Sigmoid colon (tissue), 7 donors: ENCODE measurements around the gene METTL26. TPM values are rescaled to one million over a fixed set of nuclear protein-coding genes. Genes with fewer than 3 reads are reported as not detected.

Experiments
- DNase-seq: peaks from one replicate; pipeline ENCODE4 v3.0.0-alpha.2; 2019
- H3K27ac ChIP-seq, 4 donors: fragments of 200-600 bp; sonication (generic); one replicate each; pipeline ENCODE4 v1.5.1; 2016 to 2019; ENCODE audit warnings: mild to moderate bottlenecking in 1 of 4
- H3K27me3 ChIP-seq, 3 donors: fragments of 200-600 bp; sonication (generic); one replicate each; pipeline ENCODE4 v1.5.1; 2019; ENCODE audit warnings: mild to moderate bottlenecking in 1 of 3
- H3K36me3 ChIP-seq, 4 donors: fragments of 200-600 bp; sonication (generic); one replicate each; pipeline ENCODE4 v1.5.1; 2016 to 2019
- H3K4me1 ChIP-seq, 4 donors: fragments of 200-600 bp; sonication (generic); one replicate each; pipeline ENCODE4 v1.5.1; 2017 to 2019
- H3K4me3 ChIP-seq, 4 donors: fragments of 200-600 bp; sonication (generic); one replicate each; pipeline ENCODE4 v1.5.1; 2017 to 2019; ENCODE audit warnings: mild to moderate bottlenecking in 2 of 4, moderate library complexity in 1 of 4
- H3K9me3 ChIP-seq, 4 donors: fragments of 200-600 bp in 3 of 4; sonication (generic) in 3 of 4; one replicate each; pipeline versions ENCODE4 v1.5.1 to v1.6.1; 2013 to 2019
- EP300 ChIP-seq, 4 donors: sonication (generic); formaldehyde crosslinking; IDR thresholded peaks; one replicate each; pipeline ENCODE4 v1.6.1; 2017; ENCODE audit warnings: antibody characterized with exemption in 4 of 4
- POLR2A ChIP-seq, 2 donors: fragments of 450-650 bp; IDR thresholded peaks; one replicate each; pipeline ENCODE4 v1.6.1; 2016; ENCODE audit warnings: antibody characterized with exemption in 2 of 2, mild to moderate bottlenecking in 2 of 2, moderate library complexity in 2 of 2
- POLR2AphosphoS5 ChIP-seq, 4 donors: sonication (generic); formaldehyde crosslinking; IDR thresholded peaks; one replicate each; pipeline ENCODE4 v1.6.1; 2017; ENCODE audit warnings: antibody characterized with exemption in 4 of 4
- WGBS, 2 donors: extraction: QIAGEN DNeasy Blood & Tissue Kit; methylation state at CpG; one replicate each; pipeline ENCODE4 v1.1.7; 2013; 5-methylcytosine and 5-hydroxymethylcytosine counted together
- intact Hi-C: fragments of 100-400 bp; cut with DNase I; formaldehyde crosslinking; loops from one replicate; pipeline ENCODE4 v1.15.1; 2023
- polyA plus RNA-seq, 3 donors: library from polyadenylated mRNA; stranded (reverse); fragments of 200-250 nt; gene quantifications; one replicate each; pipeline ENCODE4 v1.2.3, GENCODE V29; 2013
- total RNA-seq, 4 donors: library from RNA; depleted of rRNA; stranded (reverse); fragments of >200 nt; gene quantifications; one replicate each; pipeline ENCODE4 v1.1.0, GENCODE V29; 2016
- TF ChIP-seq, protein P1 (sequence below), 4 experiments: fragments of 450-650 bp in 3 of 4; fragments of 200-600 bp in 1 of 4; IDR thresholded peaks; one replicate each; pipeline ENCODE4 v1.5.1; 2016 to 2019; ENCODE audit warnings: antibody characterized with exemption in 4 of 4, mild to moderate bottlenecking in 3 of 4, moderate library complexity in 2 of 4
- donor health status: healthy with polysubstance abuse.
- donor health status: Bipolar disorder and iron deficiency.
- donor health status: healthy.

The METTL26 gene
- total and polyA plus RNA-seq, 7 donors = 79.5 to 163 (median 132) TPM

DNA sequence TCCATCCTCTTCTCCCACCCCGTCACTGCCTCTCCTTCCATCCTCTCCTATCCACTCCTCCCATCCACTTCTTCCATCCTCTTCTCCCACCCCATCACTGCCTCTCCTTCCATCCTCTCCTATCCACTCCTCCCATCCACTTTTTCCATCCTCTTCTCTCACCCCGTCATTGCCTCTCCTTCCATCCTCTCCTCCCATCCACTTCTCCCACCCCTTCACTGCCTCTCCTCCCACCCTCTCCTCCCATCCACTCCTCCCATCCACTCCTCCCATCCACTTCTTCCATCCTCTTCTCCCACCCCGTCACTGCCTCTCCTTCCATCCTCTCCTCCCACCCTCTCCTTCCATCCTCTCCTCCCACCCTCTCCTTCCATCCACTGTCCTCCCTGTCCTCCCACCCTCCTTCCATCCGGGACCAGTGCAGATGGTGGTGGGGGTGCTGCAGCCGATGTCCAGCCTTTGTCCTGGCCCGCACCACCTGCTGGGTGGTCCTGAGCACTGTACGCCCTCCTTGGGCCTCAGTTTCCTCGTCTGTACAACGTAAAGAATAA lies 4.2 kb downstream of the METTL26 start:
- H3K4me1 ChIP-seq = peaks cover 0 to 49% (median 40%) of the 10 kb centered on the region in 4 donors
- peaks cover 0 to 13% (median 0%) of the 10 kb centered on the region in 3 donors for H3K27me3 ChIP-seq
- no peak for DNase-seq
- no peak overlapping the region for H3K4me3 ChIP-seq
- H3K9me3 ChIP-seq = no peaks in the 10 kb centered on the region
- TF ChIP-seq EP300 (IDR thresholded peaks at IDR 0.05) (no peak), POLR2AphosphoS5 (IDR thresholded peaks at IDR 0.05) (no peak), POLR2A (IDR thresholded peaks at IDR 0.05) (no peak)
- TF ChIP-seq, protein P1, sequence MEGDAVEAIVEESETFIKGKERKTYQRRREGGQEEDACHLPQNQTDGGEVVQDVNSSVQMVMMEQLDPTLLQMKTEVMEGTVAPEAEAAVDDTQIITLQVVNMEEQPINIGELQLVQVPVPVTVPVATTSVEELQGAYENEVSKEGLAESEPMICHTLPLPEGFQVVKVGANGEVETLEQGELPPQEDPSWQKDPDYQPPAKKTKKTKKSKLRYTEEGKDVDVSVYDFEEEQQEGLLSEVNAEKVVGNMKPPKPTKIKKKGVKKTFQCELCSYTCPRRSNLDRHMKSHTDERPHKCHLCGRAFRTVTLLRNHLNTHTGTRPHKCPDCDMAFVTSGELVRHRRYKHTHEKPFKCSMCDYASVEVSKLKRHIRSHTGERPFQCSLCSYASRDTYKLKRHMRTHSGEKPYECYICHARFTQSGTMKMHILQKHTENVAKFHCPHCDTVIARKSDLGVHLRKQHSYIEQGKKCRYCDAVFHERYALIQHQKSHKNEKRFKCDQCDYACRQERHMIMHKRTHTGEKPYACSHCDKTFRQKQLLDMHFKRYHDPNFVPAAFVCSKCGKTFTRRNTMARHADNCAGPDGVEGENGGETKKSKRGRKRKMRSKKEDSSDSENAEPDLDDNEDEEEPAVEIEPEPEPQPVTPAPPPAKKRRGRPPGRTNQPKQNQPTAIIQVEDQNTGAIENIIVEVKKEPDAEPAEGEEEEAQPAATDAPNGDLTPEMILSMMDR (IDR thresholded peaks at IDR 0.05) = no peak
- WGBS, 2 donors = 50 to 67% methylated on average over 9 of the region's 9 CpGs
- peaks cover 0 to 35% (median 16%) of the 10 kb centered on the region in 4 donors for H3K36me3 ChIP-seq
- intact Hi-C loops = no loop called here
- H3K27ac ChIP-seq = no peak overlapping the region

DNA sequence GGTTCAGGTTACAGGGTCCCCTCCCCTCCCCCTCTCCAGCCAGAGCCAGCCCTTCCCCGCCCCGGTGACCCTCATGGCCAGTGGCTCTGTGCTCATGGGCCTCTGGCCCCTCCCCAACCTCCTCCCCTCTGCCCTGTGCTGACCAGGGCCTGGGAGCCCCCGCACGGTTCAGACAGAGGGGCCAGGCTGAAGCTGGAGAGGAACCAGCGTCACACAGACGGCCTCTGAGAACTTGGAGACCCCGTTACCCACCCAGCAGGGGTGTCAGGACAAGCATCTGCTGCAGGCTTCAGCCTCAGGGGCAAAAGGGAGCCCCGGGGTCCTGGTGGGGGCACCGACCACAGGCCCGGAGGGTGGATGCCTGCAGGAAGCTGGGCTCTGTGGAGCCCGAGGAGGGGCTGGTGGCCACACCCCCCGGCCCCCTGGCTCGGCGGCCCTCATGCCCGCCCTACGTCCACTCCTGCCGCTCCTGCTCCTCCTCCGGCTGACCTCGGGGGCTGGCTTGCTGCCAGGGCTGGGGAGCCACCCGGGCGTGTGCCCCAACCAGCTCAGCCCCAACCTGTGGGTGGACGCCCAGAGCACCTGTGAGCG lies 5.2 kb downstream of the METTL26 start, which contains the start of gene WFIKKN1:
Gene WFIKKN1, plus strand, starts transcription at position 171 of the 591 bp plus-strand sequence. Its CDS starts 269 bp downstream, at position 440.
- 4% methylated on average over 23 of the region's 23 CpGs for WGBS, 2 donors
- peak within 1 kb of the TSS in 1 of 4 donors; percentile 2 for H3K27ac ChIP-seq
- peaks cover 0 to 41% (median 19%) of the 10 kb centered on the region in 4 donors for H3K36me3 ChIP-seq
- TF ChIP-seq POLR2A (IDR thresholded peaks at IDR 0.05) (no peak), EP300 (IDR thresholded peaks at IDR 0.05) (no peak), POLR2AphosphoS5 (IDR thresholded peaks at IDR 0.05) (no peak)
- TF ChIP-seq, protein P1 (IDR thresholded peaks at IDR 0.05) = no peak
- H3K4me3 ChIP-seq = no peak within 1 kb of the TSS
- peaks cover 0 to 55% (median 44%) of the 10 kb centered on the region in 4 donors for H3K4me1 ChIP-seq
- intact Hi-C loops = no loop called here
- H3K27me3 ChIP-seq = peaks cover 0 to 13% (median 0%) of the 10 kb centered on the region in 3 donors
- no peak for DNase-seq
- H3K9me3 ChIP-seq = no peaks in the 10 kb centered on the region

DNA sequence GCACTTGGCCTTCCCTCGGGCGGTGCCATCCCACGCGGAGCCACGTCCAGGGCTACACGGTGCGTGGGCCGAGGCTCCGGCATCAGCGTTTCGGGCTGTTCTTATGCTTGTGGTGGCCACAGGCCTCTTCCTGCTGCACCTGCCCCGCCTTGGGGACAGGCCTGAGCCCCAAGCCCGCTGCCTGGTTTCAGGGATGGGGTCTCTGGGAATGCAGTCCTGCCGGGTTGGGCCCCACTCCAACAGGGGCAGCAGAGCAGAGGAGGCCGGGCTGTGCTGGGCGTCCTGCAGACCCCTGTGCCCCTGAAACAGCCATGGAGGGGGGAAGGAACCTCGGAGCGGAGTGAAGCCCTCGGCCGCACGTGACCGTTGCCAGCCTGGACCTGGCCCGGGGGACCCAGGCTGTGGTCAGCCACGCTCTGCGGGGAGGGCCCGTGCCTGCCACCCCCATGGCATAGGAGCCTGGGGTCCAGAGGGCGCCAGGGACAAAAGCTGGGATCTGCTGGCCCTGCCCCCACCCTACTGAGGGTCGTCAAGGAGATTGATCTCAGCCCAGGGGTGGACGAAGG lies 5.8 kb downstream of the METTL26 start:
- Histone ChIP-seq H3K4me1 (peaks cover 0 to 49% (median 38%) of the 10 kb centered on the region in 4 donors), H3K4me3 (no peak overlapping the region), H3K27me3 (peaks cover 0 to 13% (median 0%) of the 10 kb centered on the region in 3 donors), H3K27ac (peak overlapping the region in 1 of 4 donors; percentile 2), H3K9me3 (no peaks in the 10 kb centered on the region), H3K36me3 (peaks cover 0 to 41% (median 22%) of the 10 kb centered on the region in 4 donors)
- no peak for TF ChIP-seq POLR2A (IDR thresholded peaks at IDR 0.05)
- TF ChIP-seq EP300 (IDR thresholded peaks at IDR 0.05) = no peak
- TF ChIP-seq POLR2AphosphoS5 (IDR thresholded peaks at IDR 0.05) = no peak
- TF ChIP-seq, protein P1 (IDR thresholded peaks at IDR 0.05) = no peak
- DNase-seq = no peak
- 40 to 55% methylated on average over 29 of the region's 29 CpGs for WGBS, 2 donors
- intact Hi-C loops = no loop called here

DNA sequence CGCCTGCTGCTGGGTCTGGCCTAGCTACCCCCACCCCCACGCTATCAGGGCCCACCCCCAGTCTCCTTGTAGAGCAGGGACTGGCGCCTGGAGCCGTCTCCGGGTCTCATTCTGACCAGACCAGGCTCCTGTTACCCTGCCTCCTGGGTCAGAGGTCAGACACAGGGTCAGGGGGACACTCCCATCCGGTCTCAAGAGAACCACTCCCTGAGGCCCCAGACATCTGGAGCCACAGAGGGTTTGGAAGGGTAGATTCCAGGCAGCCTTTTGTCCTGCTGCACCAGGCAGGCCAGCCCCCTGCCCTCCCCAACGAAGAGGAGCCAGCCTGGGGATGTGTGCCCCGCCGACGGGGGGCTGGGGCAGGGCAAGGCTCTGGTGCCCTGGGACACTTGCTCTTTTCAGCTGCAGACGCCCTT lies 6.3 kb downstream of the METTL26 start:
- 43 to 69% methylated on average over 11 of the region's 11 CpGs for WGBS, 2 donors
- Histone ChIP-seq H3K27ac (peak overlapping the region in 1 of 4 donors; percentile 2), H3K9me3 (no peaks in the 10 kb centered on the region), H3K36me3 (peaks cover 0 to 41% (median 22%) of the 10 kb centered on the region in 4 donors), H3K4me1 (peaks cover 0 to 44% (median 33%) of the 10 kb centered on the region in 4 donors), H3K27me3 (peaks cover 0 to 13% (median 0%) of the 10 kb centered on the region in 3 donors), H3K4me3 (no peak overlapping the region)
- TF ChIP-seq POLR2AphosphoS5 (IDR thresholded peaks at IDR 0.05) (no peak), EP300 (IDR thresholded peaks at IDR 0.05) (no peak), POLR2A (IDR thresholded peaks at IDR 0.05) (no peak)
- TF ChIP-seq, protein P1 (IDR thresholded peaks at IDR 0.05) = no peak
- intact Hi-C loops = no loop called here
- DNase-seq = no peak
